ENCODE data around the gene TOPAZ1. TPM values are rescaled to one million over a fixed set of nuclear protein-coding genes. Genes with fewer than 3 reads are reported as not detected.

Gene TOPAZ1
- total RNA-seq, 2 donors from 2014 or later: not detected

DNA sequence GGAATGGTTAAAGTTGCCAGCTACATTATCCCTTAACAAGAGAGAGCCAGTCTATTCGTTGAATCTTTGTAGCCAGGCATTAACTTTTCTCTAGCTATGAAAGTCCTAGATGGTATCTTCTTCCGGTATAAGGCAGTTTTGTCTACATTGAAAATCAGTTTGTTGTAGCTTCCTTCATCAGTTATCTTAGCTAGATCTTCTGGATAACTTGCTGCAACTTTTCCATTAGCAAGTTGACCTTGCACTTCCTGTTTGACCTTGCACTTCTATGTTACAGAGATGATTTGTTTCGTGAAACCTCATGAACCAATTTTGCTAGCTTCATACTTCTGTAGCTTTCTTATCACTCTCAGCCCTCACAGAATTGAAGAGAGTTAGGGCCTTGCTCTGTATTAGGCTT, 24.1 kb downstream of the TOPAZ1 start:
- no peak for DNase-seq
- Mint-ChIP-seq H3K27me3 (peaks cover 16% of the 10 kb centered on the region), H3K4me1 (peaks cover 5% of the 10 kb centered on the region), H3K36me3 (ENCODE audit: low read depth) (no peaks in the 10 kb centered on the region), H3K27ac (peak overlapping the region; percentile 1), H3K4me3 (peak overlapping the region; percentile 31)
- no peak for ATAC-seq
- H3K9me3 ChIP-seq (ENCODE audit: control insufficient read depth, low read length, poor library complexity, severe bottlenecking): no peaks in the 10 kb centered on the region

DNA sequence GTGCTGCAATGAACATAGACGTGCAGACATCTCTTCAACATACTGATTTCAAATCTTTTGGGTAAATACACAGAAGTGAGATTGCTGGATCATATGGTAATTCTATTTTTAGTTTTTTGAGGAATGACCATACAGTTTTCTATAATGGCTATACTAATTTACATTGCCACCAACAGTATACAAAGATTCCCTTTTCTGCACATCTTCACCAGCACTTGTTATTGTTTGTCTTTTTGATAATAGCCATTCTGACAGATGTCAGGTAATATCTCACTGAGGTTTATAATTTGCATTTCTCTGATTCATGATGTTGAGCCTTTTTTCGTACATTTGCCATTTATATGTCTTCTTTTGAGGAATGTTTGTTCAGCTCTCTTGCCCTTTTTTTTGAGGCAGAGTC, 30.5 kb downstream of the TOPAZ1 start:
- H3K36me3 Mint-ChIP-seq (ENCODE audit: low read depth): no peaks in the 10 kb centered on the region
- H3K4me1 Mint-ChIP-seq: no peaks in the 10 kb centered on the region
- H3K9me3 ChIP-seq (ENCODE audit: control insufficient read depth, low read length, poor library complexity, severe bottlenecking): no peaks in the 10 kb centered on the region
- peaks cover 8% of the 10 kb centered on the region for H3K27me3 Mint-ChIP-seq
- no peak overlapping the region for H3K4me3 Mint-ChIP-seq
- ATAC-seq: no peak
- H3K27ac Mint-ChIP-seq: no peak overlapping the region
- no peak for DNase-seq

DNA sequence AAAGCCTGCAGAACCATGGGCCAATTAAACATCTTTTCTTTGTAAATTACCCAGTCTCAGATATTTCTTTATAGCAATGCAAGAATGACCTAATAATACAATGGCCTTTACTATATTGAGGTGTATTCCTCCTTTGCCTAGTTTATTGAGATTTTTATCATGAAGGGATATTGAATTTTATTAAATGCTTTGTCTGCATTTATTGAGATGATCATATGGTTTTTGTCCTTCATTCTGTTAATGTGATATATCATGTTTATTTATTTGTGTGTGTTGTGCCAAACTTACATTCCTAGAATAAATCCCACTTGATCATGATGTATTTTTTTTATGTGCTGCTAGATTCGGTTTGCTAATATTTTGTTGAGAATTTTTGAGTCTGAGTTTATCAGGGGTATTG, 36.2 kb downstream of the TOPAZ1 start:
- no peak overlapping the region for H3K4me3 Mint-ChIP-seq
- no peak for DNase-seq

DNA sequence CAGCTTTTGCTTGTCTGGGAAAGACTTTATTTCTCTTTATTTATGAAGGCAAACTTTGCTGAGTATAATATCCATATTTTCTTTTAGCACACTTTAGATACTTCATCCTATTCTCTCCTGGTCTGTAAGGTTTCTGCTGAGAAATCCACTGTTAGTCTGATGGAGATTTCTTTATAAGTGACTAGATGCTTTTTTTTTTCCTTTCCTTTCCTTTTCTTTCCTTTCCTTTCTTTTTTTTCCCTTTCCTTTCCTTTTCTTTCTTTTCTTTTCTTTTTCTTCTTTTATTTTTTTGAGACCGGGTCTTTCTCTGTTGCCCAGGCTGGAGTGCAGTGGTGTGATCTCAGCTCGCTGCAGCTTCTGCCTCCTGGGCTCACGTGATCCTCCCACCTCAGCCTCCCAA, 38.4 kb downstream of the TOPAZ1 start:
- no peaks in the 10 kb centered on the region for H3K9me3 ChIP-seq (ENCODE audit: control insufficient read depth, low read length, poor library complexity, severe bottlenecking)
- no peak for ATAC-seq
- Mint-ChIP-seq H3K27ac (no peak overlapping the region), H3K27me3 (peaks cover 27% of the 10 kb centered on the region), H3K36me3 (ENCODE audit: low read depth) (peaks cover 4% of the 10 kb centered on the region), H3K4me1 (no peaks in the 10 kb centered on the region), H3K4me3 (no peak overlapping the region)
- DNase-seq: no peak

More for the DNA sequence above, 36.2 kb downstream of the TOPAZ1 start:
- H3K27ac Mint-ChIP-seq: no peak overlapping the region
- peaks cover 2% of the 10 kb centered on the region for H3K36me3 Mint-ChIP-seq (ENCODE audit: low read depth)
- peaks cover 29% of the 10 kb centered on the region for H3K27me3 Mint-ChIP-seq
- H3K9me3 ChIP-seq (ENCODE audit: control insufficient read depth, low read length, poor library complexity, severe bottlenecking): no peaks in the 10 kb centered on the region
- H3K4me1 Mint-ChIP-seq: no peaks in the 10 kb centered on the region
- ATAC-seq: no peak

DNA sequence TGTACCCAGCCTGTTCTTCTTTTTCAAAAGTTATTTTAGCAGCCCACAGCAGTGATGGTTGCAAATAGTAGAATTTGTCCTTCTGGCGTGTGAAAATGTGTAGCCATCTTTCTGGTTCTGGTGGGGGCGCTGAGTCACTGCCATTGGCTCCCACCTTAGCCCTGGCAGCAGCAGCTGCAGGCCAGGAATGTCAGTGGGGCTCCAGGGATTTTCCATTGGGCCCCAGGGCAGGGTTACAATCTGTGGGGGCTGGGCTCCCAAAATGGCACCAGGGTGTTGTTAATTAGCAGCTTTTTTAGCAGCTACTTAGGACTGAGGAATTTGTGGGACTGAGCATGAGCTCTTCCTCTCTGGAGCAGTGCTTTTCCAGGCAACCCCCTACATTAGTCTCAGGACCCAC, 38.9 kb downstream of the TOPAZ1 start:
- H3K9me3 ChIP-seq (ENCODE audit: control insufficient read depth, low read length, poor library complexity, severe bottlenecking): no peaks in the 10 kb centered on the region
- DNase-seq (no peak), ATAC-seq (no peak)
- no peak overlapping the region for H3K4me3 Mint-ChIP-seq
- H3K4me1 Mint-ChIP-seq: no peaks in the 10 kb centered on the region
- H3K36me3 Mint-ChIP-seq (ENCODE audit: low read depth): peaks cover 4% of the 10 kb centered on the region
- no peak overlapping the region for H3K27ac Mint-ChIP-seq
- H3K27me3 Mint-ChIP-seq: peaks cover 27% of the 10 kb centered on the region

DNA sequence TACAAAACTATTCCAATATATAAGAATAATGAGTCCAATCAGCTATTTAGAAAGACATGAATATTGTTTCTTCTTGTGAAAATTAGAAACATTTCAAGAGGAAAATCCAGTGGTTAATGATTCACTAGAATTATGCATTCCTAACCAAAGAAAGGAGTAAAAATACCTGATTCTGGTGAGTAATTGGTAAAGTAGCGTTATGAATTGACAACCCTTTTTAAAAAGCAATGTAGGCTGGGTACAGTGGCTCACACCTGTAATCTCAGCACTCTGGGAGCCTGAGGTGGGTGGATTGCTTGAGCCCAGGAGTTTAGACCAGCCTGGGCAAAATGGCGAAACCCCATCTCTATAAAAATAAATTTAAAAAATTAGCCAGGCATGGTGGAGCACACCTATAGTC, 43.3 kb downstream of the TOPAZ1 start:
- ATAC-seq: no peak
- H3K27ac Mint-ChIP-seq: no peak overlapping the region
- H3K27me3 Mint-ChIP-seq: peaks cover 32% of the 10 kb centered on the region
- no peak overlapping the region for H3K4me3 Mint-ChIP-seq
- H3K4me1 Mint-ChIP-seq: no peaks in the 10 kb centered on the region
- H3K36me3 Mint-ChIP-seq (ENCODE audit: low read depth): peaks cover 2% of the 10 kb centered on the region
- DNase-seq: no peak
- no peaks in the 10 kb centered on the region for H3K9me3 ChIP-seq (ENCODE audit: control insufficient read depth, low read length, poor library complexity, severe bottlenecking)

DNA sequence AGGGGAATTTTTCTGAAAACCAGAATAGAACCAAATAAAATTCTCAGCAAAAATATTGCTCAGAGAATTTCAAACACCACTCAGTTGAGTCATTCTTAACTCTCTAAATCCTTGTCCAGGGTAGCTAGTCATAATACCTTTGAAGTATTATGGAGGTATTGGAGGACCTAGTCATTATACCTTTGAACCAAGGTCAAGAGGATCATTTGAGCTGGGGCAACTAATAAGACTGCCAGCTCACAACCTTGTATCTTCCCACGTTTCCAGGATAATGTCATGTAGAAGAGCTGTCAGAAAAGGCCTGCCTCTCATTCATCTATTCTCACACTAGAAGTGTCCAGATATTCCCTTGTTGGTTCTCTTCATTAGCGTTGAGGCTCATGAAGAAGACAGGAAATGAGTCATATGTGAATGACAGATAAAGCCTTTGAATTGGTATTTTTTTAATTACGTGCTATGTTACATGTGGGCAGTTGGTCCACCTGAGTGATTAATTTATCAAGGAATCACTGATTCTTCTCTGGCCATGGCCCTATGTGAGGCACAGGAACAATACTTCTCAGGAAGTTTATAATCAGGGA, 48.3 kb downstream of the TOPAZ1 start:
- Mint-ChIP-seq H3K27ac (no peak overlapping the region), H3K36me3 (ENCODE audit: low read depth) (no peaks in the 10 kb centered on the region), H3K4me3 (no peak overlapping the region), H3K4me1 (peaks cover 2% of the 10 kb centered on the region), H3K27me3 (peaks cover 23% of the 10 kb centered on the region)
- DNase-seq (no peak), ATAC-seq (no peak)
- no peaks in the 10 kb centered on the region for H3K9me3 ChIP-seq (ENCODE audit: control insufficient read depth, low read length, poor library complexity, severe bottlenecking)

DNA sequence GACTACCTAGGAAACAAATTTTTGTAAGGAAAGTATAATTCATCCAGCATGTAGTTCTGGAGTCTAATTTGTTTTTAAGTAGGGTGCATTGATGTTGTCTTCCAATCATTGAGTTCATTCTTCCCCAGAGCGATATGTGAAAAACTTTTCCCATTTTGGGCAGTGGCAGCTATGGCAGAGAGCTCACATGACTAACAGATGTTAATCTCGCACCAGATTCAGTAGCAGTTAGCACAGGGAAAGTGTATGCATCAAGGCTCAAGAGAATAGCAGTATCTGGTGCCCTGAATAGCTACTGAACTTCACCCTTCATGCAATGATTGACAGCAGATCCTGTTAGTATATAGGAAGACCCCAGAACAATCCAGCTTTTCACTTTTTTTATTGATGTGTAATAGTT, 50.6 kb downstream of the TOPAZ1 start:
- ATAC-seq: no peak
- H3K4me1 Mint-ChIP-seq: peaks cover 2% of the 10 kb centered on the region
- H3K36me3 Mint-ChIP-seq (ENCODE audit: low read depth): no peaks in the 10 kb centered on the region
- H3K9me3 ChIP-seq (ENCODE audit: control insufficient read depth, low read length, poor library complexity, severe bottlenecking): no peaks in the 10 kb centered on the region
- no peak for DNase-seq
- peaks cover 43% of the 10 kb centered on the region for H3K27me3 Mint-ChIP-seq
- H3K27ac Mint-ChIP-seq: no peak overlapping the region
- H3K4me3 Mint-ChIP-seq: no peak overlapping the region

DNA sequence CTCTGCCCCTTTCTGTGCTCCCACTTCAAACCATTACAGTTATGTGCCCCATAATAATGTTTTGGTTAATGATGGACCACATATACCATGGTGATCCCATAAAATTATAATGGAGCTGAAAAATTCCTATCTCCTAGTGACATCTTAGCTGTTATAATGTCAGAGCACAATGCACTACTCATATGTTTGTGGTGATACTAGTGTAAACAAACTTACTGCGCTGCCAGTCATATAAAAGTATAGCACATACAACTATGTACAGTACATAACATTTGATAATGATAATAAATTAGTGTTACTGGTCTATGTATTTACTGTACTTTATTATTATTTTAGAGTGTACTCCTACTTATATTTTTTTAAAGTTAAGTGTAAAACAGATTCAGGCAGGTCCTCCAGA, 51.3 kb downstream of the TOPAZ1 start:
- ATAC-seq: no peak

DNA sequence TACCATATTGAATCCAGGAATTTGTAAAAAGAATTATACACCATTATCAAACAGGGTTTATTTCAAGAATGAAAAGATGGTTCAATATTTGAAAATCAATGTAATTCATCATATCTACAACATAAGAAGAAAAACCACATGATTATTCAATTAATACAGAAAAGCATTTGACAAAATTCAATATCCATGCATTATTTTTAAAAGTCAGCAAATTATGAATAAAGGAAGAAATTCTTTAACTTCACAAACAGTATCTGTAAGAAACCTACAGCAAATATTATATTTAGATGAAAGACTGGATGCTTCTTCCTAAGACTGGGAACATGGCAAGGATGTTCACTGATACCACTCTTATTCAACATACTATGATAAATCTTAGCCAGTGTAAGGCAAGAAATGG, 55.6 kb downstream of the TOPAZ1 start:
- ATAC-seq (no peak), DNase-seq (no peak)
- no peaks in the 10 kb centered on the region for H3K9me3 ChIP-seq (ENCODE audit: control insufficient read depth, low read length, poor library complexity, severe bottlenecking)
- peaks cover 33% of the 10 kb centered on the region for H3K27me3 Mint-ChIP-seq
- no peak overlapping the region for H3K4me3 Mint-ChIP-seq
- no peaks in the 10 kb centered on the region for H3K36me3 Mint-ChIP-seq (ENCODE audit: low read depth)
- no peak overlapping the region for H3K27ac Mint-ChIP-seq
- no peaks in the 10 kb centered on the region for H3K4me1 Mint-ChIP-seq

More for the DNA sequence above, 51.3 kb downstream of the TOPAZ1 start:
- no peaks in the 10 kb centered on the region for H3K9me3 ChIP-seq (ENCODE audit: control insufficient read depth, low read length, poor library complexity, severe bottlenecking)
- H3K27me3 Mint-ChIP-seq: peaks cover 47% of the 10 kb centered on the region
- H3K36me3 Mint-ChIP-seq (ENCODE audit: low read depth): no peaks in the 10 kb centered on the region
- no peak overlapping the region for H3K4me3 Mint-ChIP-seq
- peaks cover 2% of the 10 kb centered on the region for H3K4me1 Mint-ChIP-seq
- no peak overlapping the region for H3K27ac Mint-ChIP-seq
- DNase-seq: no peak

DNA sequence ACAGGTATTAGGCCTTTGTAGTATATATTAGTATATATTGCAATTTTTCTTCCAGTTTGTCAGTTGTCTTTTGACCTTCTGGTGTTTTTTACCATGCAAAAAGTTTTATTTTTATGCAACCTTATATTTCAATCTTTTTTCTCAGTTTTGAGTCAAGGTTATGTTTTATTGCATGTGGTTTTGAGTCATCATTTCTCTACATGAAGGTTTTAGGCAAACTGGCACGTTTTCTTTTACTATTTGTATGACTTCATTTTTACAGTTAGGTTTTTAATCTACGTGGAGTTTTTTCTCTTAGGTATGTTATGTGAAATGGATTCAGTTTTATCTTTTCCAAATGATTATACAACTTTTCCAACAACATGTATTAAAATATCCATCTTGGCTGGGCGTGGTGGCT, 60.1 kb downstream of the TOPAZ1 start:
- H3K4me3 Mint-ChIP-seq: no peak overlapping the region
- no peak for ATAC-seq
- no peak for DNase-seq
- H3K27me3 Mint-ChIP-seq: peaks cover 30% of the 10 kb centered on the region
- no peaks in the 10 kb centered on the region for H3K9me3 ChIP-seq (ENCODE audit: control insufficient read depth, low read length, poor library complexity, severe bottlenecking)
- H3K36me3 Mint-ChIP-seq (ENCODE audit: low read depth): no peaks in the 10 kb centered on the region
- H3K27ac Mint-ChIP-seq: no peak overlapping the region
- H3K4me1 Mint-ChIP-seq: peaks cover 2% of the 10 kb centered on the region

DNA sequence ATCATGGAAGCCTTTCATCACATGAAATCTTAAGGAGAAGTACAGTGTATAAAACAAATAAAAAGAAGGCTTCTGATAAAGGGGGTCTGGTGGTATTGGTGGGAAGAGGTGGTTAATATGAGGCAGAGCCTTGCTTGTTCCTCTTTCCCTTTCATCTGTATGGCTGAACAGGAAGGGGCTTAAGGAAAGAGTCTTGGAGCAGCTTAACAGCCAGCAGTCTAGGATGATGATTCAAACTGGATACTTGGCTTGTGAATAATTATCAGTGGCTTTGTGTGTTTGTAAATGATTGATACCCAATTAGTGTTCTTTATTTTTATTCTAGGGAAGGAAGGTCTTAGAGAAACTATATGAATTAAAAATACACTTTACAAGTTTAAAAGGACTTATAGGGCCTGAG, 67.8 kb downstream of the TOPAZ1 start:
- H3K4me1 Mint-ChIP-seq: no peaks in the 10 kb centered on the region
- no peaks in the 10 kb centered on the region for H3K36me3 Mint-ChIP-seq (ENCODE audit: low read depth)
- no peak overlapping the region for H3K4me3 Mint-ChIP-seq
- H3K27me3 Mint-ChIP-seq: peaks cover 24% of the 10 kb centered on the region
- ATAC-seq: no peak
- no peak overlapping the region for H3K27ac Mint-ChIP-seq
- DNase-seq: no peak
- H3K9me3 ChIP-seq (ENCODE audit: control insufficient read depth, low read length, poor library complexity, severe bottlenecking): no peaks in the 10 kb centered on the region

DNA sequence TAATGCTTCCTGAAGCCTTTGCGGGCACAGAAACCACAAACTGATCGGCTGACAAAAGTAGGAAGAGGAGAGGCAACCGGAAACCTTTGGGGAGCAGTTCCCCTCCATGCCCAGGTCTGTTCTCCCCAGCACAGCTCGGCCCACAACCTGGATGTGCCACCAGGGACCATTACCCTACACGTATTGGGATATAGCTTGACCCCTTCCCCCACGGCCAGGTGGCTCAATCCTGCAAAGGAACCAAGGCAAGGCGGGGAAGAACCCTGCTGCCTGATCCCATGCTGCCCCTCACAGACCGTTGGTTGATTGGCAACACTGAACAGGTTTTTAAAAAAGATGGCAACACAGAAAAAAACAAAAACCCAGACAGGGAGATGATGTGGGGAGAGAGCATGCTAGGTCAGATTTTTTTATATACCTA, 77.2 kb downstream of the TOPAZ1 start:
- Mint-ChIP-seq H3K4me3 (no peak overlapping the region), H3K27ac (no peak overlapping the region), H3K36me3 (ENCODE audit: low read depth) (no peaks in the 10 kb centered on the region), H3K27me3 (peaks cover 13% of the 10 kb centered on the region), H3K4me1 (peaks cover 2% of the 10 kb centered on the region)
- no peak for DNase-seq
- H3K9me3 ChIP-seq (ENCODE audit: control insufficient read depth, low read length, poor library complexity, severe bottlenecking): no peaks in the 10 kb centered on the region
- no peak for ATAC-seq

DNA sequence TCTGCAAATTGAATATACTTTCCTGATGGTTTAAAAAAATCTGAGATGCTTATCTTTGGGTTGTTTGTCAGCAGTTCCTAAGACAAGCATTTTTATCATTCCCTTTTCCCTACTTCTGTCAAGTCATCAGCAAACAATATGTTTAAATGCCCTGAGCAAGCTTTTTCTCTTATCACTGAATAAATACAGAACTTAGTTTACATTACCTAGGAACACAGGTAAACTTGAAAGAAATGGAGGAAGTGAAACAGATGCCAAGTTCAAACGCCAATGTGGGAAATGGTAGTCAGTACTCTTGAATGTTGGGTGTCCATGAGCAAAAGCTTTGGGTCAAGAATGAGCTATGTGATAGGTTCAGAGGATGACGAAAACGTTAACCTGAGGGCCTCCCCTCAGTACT, 79.6 kb downstream of the TOPAZ1 start:
- H3K4me3 Mint-ChIP-seq: no peak overlapping the region
- ATAC-seq (no peak), DNase-seq (no peak)
- H3K9me3 ChIP-seq (ENCODE audit: control insufficient read depth, low read length, poor library complexity, severe bottlenecking): no peaks in the 10 kb centered on the region
- peaks cover 16% of the 10 kb centered on the region for H3K27me3 Mint-ChIP-seq
- no peak overlapping the region for H3K27ac Mint-ChIP-seq
- H3K4me1 Mint-ChIP-seq: peaks cover 2% of the 10 kb centered on the region
- no peaks in the 10 kb centered on the region for H3K36me3 Mint-ChIP-seq (ENCODE audit: low read depth)
